Testis (tissue), 3 donors: ENCODE measurements around the gene ZSCAN1. TPM values are rescaled to one million over a fixed set of nuclear protein-coding genes. Genes with fewer than 3 reads are reported as not detected.

ENCODE experiments used
- DNase-seq: peaks from one replicate; pipeline ENCODE4 v3.0.0-alpha.2; 2019
- H3K27ac ChIP-seq, 2 donors: fragments of 200-600 bp; sonication (generic); one replicate each; pipeline ENCODE4 v1.5.1; 2019
- H3K27me3 ChIP-seq: fragments of 200-600 bp; sonication (generic); one replicate; pipeline ENCODE4 v1.5.1; 2019
- H3K36me3 ChIP-seq: fragments of 200-600 bp; sonication (generic); one replicate; pipeline ENCODE4 v1.5.1; 2017; ENCODE audit warnings: low read depth; ENCODE audit errors: missing control alignments
- H3K4me1 ChIP-seq: fragments of 200-600 bp; sonication (generic); one replicate; pipeline ENCODE4 v1.5.1; 2019
- H3K4me3 ChIP-seq, 2 donors: fragments of 200-600 bp; sonication (generic); one replicate each; pipeline ENCODE4 v1.5.1; 2017 to 2019
- H3K9me3 ChIP-seq: fragments of 200-600 bp; sonication (generic); one replicate; pipeline ENCODE4 v1.5.1; 2017
- POLR2A ChIP-seq: fragments of 450-650 bp; IDR thresholded peaks from one replicate; pipeline ENCODE4 v1.6.1; 2017; ENCODE audit warnings: antibody characterized with exemption, mild to moderate bottlenecking, moderate library complexity
- WGBS, 2 donors: methylation state at CpG; one replicate each; pipeline ENCODE4 v1.1.5; 2018; 5-methylcytosine and 5-hydroxymethylcytosine counted together
- intact Hi-C: fragments of 100-400 bp; cut with DNase I; formaldehyde crosslinking; loops from one replicate; pipeline ENCODE4 v1.15.1; 2023; ENCODE audit warnings: low total_unique reads
- polyA plus RNA-seq: library from polyadenylated mRNA; stranded (reverse); fragments of 350-450 nt; fragmentation: Illumina TruSeq; extraction: RNeasy Lipid Tissue Mini Kit (QIAGEN cat#74804); gene quantifications from one replicate; pipeline ENCODE4 v1.2.3, GENCODE V29; 2014; ENCODE audit warnings: low read depth, low replicate concordance; ENCODE audit not compliant: insufficient read depth
- total RNA-seq, 2 donors: library from RNA; depleted of rRNA; stranded (reverse); fragments of >200 nt; gene quantifications; one replicate each; pipeline ENCODE4 v1.2.3, GENCODE V29; 2016
- TF ChIP-seq, protein P1 (sequence below), 3 experiments: fragments of 450-650 bp in 2 of 3; fragments of 200-600 bp in 1 of 3; sonication (generic) in 1 of 3; IDR thresholded peaks; one replicate each; pipeline ENCODE4 v1.5.1; 2016 to 2019; ENCODE audit warnings: antibody characterized with exemption in 3 of 3, mild to moderate bottlenecking in 2 of 3, moderate library complexity in 1 of 3

ZSCAN1 gene
- total and polyA plus RNA-seq, 3 donors from 2014 or later = 5.9 to 8.0 (median 6.5) TPM

DNA sequence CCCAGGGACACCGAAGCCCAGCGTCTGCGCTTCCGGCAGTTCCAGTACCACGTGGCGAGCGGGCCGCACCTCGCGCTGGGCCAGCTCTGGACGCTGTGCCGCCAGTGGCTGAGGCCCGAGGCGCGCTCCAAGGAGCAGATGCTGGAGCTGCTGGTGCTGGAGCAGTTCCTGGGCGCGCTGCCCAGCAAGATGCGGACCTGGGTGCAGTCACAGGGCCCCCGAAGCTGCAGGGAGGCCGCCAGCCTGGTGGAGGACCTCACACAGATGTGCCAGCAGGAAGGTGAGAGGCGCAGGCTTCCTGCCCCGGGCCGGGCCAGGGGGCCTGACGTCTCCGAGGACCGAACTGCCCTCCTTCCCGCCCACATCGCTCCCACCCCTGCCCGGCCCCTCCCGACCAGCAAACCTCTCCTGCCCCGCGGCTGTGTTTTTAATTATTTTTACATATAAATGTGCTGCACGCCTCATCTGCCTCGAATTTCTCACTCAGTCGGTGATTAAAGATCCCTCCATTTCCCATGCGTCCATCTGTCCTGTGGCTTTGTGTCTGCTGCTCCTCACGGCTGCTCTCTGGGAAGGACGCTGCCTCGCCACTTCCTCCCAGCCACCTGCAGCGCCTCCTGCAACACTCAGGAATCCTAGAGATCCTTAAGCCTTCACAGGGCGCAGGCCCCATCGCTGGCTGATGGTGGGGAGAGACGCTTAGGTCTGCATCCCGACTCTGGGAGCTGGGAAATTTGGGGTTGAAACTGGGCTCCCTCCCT lies 4.3 kb downstream of the ZSCAN1 start:
- intact Hi-C loops = no loop called here
- Histone ChIP-seq H3K4me3 (no peak overlapping the region), H3K9me3 (no peaks in the 10 kb centered on the region), H3K4me1 (no peaks in the 10 kb centered on the region), H3K27me3 (no peaks in the 10 kb centered on the region), H3K27ac (no peak overlapping the region), H3K36me3 (no peaks in the 10 kb centered on the region)
- 25 to 33% methylated on average over 20 to 43 of the region's 44 CpGs for WGBS, 2 donors
- DNase-seq = no peak
- TF ChIP-seq, protein P1, sequence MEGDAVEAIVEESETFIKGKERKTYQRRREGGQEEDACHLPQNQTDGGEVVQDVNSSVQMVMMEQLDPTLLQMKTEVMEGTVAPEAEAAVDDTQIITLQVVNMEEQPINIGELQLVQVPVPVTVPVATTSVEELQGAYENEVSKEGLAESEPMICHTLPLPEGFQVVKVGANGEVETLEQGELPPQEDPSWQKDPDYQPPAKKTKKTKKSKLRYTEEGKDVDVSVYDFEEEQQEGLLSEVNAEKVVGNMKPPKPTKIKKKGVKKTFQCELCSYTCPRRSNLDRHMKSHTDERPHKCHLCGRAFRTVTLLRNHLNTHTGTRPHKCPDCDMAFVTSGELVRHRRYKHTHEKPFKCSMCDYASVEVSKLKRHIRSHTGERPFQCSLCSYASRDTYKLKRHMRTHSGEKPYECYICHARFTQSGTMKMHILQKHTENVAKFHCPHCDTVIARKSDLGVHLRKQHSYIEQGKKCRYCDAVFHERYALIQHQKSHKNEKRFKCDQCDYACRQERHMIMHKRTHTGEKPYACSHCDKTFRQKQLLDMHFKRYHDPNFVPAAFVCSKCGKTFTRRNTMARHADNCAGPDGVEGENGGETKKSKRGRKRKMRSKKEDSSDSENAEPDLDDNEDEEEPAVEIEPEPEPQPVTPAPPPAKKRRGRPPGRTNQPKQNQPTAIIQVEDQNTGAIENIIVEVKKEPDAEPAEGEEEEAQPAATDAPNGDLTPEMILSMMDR (IDR thresholded peaks at IDR 0.05) = no peak
- TF ChIP-seq POLR2A = no peak

DNA sequence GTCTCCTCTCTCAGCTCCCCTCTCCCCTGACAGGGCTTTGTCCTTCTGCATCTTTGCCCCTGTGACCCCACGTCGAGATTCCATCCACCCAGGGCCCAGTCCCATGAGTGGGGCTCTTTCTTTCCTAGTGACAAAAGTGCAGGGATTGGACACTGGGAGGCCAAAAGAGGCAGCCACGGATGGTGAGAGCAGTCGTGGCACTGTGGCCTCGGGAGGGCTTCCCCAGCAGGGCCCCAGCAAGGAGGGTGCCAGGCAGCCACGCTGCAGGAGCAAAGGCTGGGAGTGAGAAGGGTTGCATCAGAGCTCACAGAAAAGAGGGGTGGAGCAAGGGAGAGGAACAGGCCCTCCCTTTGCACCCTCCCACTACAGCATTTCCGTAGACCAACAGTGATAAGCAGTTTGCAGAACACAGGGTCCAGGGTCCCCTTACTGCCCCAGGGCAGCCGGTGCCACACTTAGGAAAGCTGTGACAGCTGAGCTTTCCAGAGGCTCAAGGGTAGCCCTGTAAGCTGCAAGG lies 4.9 kb downstream of the ZSCAN1 start:
- no peaks in the 10 kb centered on the region for H3K27me3 ChIP-seq
- 24 to 38% methylated on average over 7 to 8 of the region's 8 CpGs for WGBS, 2 donors
- H3K4me1 ChIP-seq = no peaks in the 10 kb centered on the region

DNA sequence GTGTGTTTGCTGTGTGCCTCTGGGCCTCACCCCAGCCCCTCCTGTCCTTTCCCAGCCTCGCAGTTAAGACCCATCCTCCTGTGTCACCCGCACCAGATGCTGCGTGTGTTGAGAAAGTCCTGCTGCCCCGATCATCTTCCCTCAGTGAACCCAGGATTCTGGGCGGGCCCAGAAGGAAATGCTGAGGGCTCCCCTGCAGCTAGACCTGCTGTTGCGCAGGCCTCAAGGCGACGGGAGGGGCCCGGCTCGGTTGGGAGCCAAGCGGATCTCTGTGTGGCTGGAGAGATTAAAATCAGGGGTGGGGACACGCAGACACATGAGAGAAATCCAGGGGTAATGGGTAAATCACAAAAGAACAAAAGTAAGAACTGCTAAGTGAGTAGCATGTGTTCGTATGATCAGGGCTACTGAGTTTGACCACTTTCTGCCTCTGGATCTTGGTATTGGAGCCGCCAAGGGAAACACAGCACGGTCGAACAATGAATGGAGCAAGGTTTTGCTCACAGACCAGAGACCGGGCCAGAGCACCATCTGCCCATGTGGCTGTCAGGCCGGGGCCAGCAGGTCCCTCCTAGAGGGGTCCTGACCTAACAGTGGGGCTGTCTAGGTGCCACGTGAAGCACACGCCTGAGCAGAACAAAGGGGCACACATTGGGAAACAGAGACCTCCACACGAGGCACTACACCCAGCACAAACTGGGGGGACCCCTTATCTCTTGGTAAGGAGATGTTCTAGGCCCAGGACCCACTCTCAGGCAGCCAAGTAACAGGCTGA lies 7.1 kb downstream of the ZSCAN1 start:
- no peaks in the 10 kb centered on the region for H3K4me1 ChIP-seq
- no peaks in the 10 kb centered on the region for H3K27me3 ChIP-seq
- H3K36me3 ChIP-seq = no peaks in the 10 kb centered on the region
- H3K27ac ChIP-seq = no peak overlapping the region
- intact Hi-C loops = no loop called here
- TF ChIP-seq, protein P1 (IDR thresholded peaks at IDR 0.05) = no peak
- TF ChIP-seq POLR2A = no peak
- H3K9me3 ChIP-seq = no peaks in the 10 kb centered on the region
- no peak overlapping the region for H3K4me3 ChIP-seq
- WGBS, 2 donors = 81 to 83% methylated on average over 19 to 21 of the region's 21 CpGs
- no peak for DNase-seq

More for the DNA sequence above, 4.9 kb downstream of the ZSCAN1 start:
- intact Hi-C loops = no loop called here
- no peak overlapping the region for H3K27ac ChIP-seq
- no peaks in the 10 kb centered on the region for H3K36me3 ChIP-seq
- no peak for DNase-seq
- no peak overlapping the region for H3K4me3 ChIP-seq
- H3K9me3 ChIP-seq = no peaks in the 10 kb centered on the region
- TF ChIP-seq, protein P1 (IDR thresholded peaks at IDR 0.05) = no peak
- TF ChIP-seq POLR2A = no peak

DNA sequence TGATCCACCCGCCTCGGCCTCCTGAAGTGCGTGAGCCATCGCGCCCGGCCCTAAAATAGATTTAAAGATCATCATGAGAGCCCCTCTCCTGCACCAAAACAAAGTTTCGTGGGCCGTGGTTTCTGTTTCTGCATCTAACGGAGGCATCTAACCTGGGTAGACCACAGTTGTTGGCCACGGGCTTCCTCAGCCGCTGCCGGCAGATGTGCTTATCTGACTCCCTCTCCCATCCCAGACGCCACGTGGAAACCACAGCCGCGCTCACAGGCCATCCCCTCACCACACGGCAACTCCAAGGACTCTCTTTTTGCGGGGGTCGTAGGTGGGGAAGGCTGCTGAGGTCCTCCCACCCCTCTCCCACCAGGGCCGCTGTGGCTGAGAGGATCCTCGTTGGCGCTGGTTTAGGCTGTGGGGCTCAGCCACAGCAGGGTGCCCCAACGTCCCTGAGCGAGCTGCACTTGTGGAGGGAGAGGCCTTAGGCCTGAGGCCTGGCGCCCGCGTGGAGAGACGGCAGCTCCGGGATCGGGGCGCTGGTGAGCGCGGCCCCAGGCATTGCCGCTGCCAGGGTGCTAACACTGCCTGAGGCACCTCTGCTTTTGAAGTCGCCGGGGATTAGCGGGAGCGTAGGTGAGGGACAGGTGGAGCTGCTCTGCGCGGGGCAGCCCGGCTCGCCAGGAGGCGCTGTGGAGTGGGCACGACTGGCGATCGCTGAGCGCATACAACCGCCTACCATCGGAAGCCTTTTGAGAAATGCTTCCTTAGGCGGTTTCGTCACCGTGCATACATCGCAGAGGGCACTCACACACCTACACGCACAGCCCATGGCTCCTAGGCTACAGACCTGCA lies 8.9 kb downstream of the ZSCAN1 start:
- H3K27me3 ChIP-seq = no peaks in the 10 kb centered on the region
- TF ChIP-seq, protein P1 (IDR thresholded peaks at IDR 0.05) = no peak
- no peak for TF ChIP-seq POLR2A
- H3K27ac ChIP-seq = no peak overlapping the region
- H3K4me1 ChIP-seq = no peaks in the 10 kb centered on the region
- H3K4me3 ChIP-seq = peak overlapping the region in 1 of 2 donors; percentile 13
- DNase-seq = no peak
- WGBS, 2 donors = 34 to 44% methylated on average over 40 to 53 of the region's 54 CpGs
- H3K9me3 ChIP-seq = no peaks in the 10 kb centered on the region
- intact Hi-C loops = no loop called here
- H3K36me3 ChIP-seq = no peaks in the 10 kb centered on the region
